ENCODE measurements around the gene TMEM234.

Gene TMEM234

DNA sequence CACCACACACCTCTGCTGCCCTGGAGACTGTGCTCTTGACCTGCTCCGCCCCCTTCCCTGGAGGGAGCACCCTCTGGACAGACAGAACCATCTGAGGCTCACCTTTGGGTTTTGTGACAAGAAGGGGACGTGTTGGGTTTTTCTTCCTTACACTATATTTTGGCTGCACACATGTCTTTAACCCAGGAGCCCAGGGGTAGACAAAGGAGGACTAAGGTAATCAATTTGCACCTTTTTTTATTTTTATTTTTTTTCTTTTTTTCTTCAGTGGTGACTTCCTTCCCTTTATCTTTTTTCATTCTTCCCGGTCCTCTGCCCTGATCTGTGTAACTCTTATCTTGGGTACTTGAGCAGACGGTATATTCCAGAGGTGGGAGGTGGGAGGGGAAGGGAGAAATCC lies 51.2 kb downstream of the TMEM234 start:
- no peak for DNase-seq
